ENCODE results near the gene RNF208.

- TF ChIP-seq YY1 (IDR thresholded peaks at IDR 0.05; ENCODE audit: insufficient read depth, insufficient read length) (peak; percentile 59), ZNF274 (IDR thresholded peaks at IDR 0.05; ENCODE audit: low read depth, low read length) (no peak), SUZ12 (IDR thresholded peaks at IDR 0.05; ENCODE audit: extremely low read depth, insufficient read depth, insufficient read length) (no peak)
These were observed 33.3 kb downstream of the RNF208 start, which contains the start of the genes ANAPC2 and SSNA1 for GRCh38 chr9:137188490-137189296.

All from NT2/D1 (cell line).